T-cell (primary cell): ENCODE results near the gene TGM1. TPM values are rescaled to one million over a fixed set of nuclear protein-coding genes. Genes with fewer than 3 reads are reported as not detected.

Experiments used
- ATAC-seq, 4 experiments: fragments of 200-7000 bp in 3 of 4; fragments of 150-1000 bp in 1 of 4; cut with Tn5 transposase; replicated peaks in 1 of 4; 1 replicate in 3 of 4; 2 replicates in 1 of 4; pipeline ENCODE4 v1.10.0; 2021; ENCODE audit warnings: moderate library complexity in 3 of 4, mild to moderate bottlenecking in 2 of 4, moderate number of reproducible peaks in 1 of 4
- CTCF ChIA-PET, 2 donors: fragments of 300-600 bp; sonication (Branson Sonifier 250); formaldehyde crosslinking; loops; one replicate each; lab custom pipeline; 2022; ENCODE audit warnings: antibody characterized with exemption in 2 of 2; lab: Charles Lee
- POLR2A ChIA-PET, 2 donors: fragments of 300-600 bp; sonication (Branson Sonifier 250); formaldehyde crosslinking; loops; one replicate each; lab custom pipeline; 2022; ENCODE audit warnings: antibody characterized with exemption in 2 of 2; lab: Charles Lee
- DNase-seq, 35 experiments: peaks; one replicate each; pipeline versions ENCODE4 v3.0.0 to v3.0.0-alpha.2; 2013 to 2023
- H3K27ac ChIP-seq: one replicate; pipeline ENCODE4 v1.5.1; 2013; ENCODE audit warnings: low read length
- H3K27me3 ChIP-seq, 2 experiments: replicated peaks in 1 of 2; 1 replicate in 1 of 2; 2 replicates in 1 of 2; pipeline versions ENCODE4 v1.6.1 to v1.7.0; 2013; ENCODE audit warnings: low read length in 1 of 2, mixed read lengths in 1 of 2; ENCODE audit not compliant: control insufficient read depth in 2 of 2, insufficient read depth in 2 of 2; ENCODE audit errors: extremely low read depth in 1 of 2
- H3K36me3 ChIP-seq, 2 donors: 1 replicate in 1 of 2; 2 replicates in 1 of 2; pipeline versions ENCODE4 v1.6.1 to v1.7.0; 2013; ENCODE audit warnings: low read length in 1 of 2; ENCODE audit not compliant: control insufficient read depth in 2 of 2, insufficient read depth in 1 of 2; ENCODE audit errors: extremely low read depth in 1 of 2
- H3K4me1 ChIP-seq, 2 experiments: 1 replicate in 1 of 2; 2 replicates in 1 of 2; pipeline versions ENCODE4 v1.6.1 to v1.7.0; 2013; ENCODE audit warnings: low read length in 2 of 2, mixed read lengths in 1 of 2; ENCODE audit not compliant: insufficient read depth in 2 of 2, control insufficient read depth in 1 of 2; ENCODE audit errors: extremely low read depth in 1 of 2
- H3K4me3 ChIP-seq, 2 donors: 1 replicate in 1 of 2; 2 replicates in 1 of 2; pipeline versions ENCODE4 v1.5.1 to v1.7.0; 2013; ENCODE audit warnings: mild to moderate bottlenecking in 2 of 2, low read length in 1 of 2, moderate library complexity in 1 of 2; ENCODE audit not compliant: control insufficient read depth in 1 of 2; ENCODE audit errors: extremely low read depth in 1 of 2
- H3K9me3 ChIP-seq: 2 replicates; pipeline ENCODE4 v1.7.0; 2013
- H3K27ac Mint-ChIP-seq, 2 donors: one replicate each; pipeline ENCODE4 v1.8.0; 2020 to 2021; ENCODE audit warnings: mild to moderate bottlenecking in 2 of 2, mixed read lengths in 2 of 2
- H3K27me3 Mint-ChIP-seq, 2 donors: one replicate each; pipeline ENCODE4 v1.8.0; 2021 to 2022; ENCODE audit warnings: mixed read lengths in 2 of 2
- H3K36me3 Mint-ChIP-seq: one replicate; pipeline ENCODE4 v1.8.0; 2021; ENCODE audit warnings: mixed read lengths
- H3K4me1 Mint-ChIP-seq, 3 donors: one replicate each; pipeline ENCODE4 v1.8.0; 2020 to 2022; ENCODE audit warnings: mixed read lengths in 3 of 3, mild to moderate bottlenecking in 1 of 3
- H3K4me3 Mint-ChIP-seq, 3 donors: one replicate each; pipeline ENCODE4 v1.8.0; 2020 to 2022; ENCODE audit warnings: mild to moderate bottlenecking in 3 of 3, mixed read lengths in 3 of 3, moderate library complexity in 3 of 3
- H3K9me3 Mint-ChIP-seq, 3 donors: one replicate each; pipeline ENCODE4 v1.8.0; 2020 to 2022; ENCODE audit warnings: mixed read lengths in 3 of 3
- WGBS: methylation state at CpG from one replicate; pipeline ENCODE4 v1.1.5; 2013; ENCODE audit warnings: missing lambda C conversion rate; ENCODE audit not compliant: insufficient coverage; 5-methylcytosine and 5-hydroxymethylcytosine counted together
- total RNA-seq, 35 experiments: library from RNA in 6 of 35; stranded (reverse) in 6 of 35; fragments of 120-200 nt in 1 of 35; gene quantifications; one replicate each; pipeline versions ENCODE4 v1.2.1 to v1.2.4 and lab custom pipeline; 2013 to 2026

TGM1 gene
- total RNA-seq, 5 donors from 2014 or later (not counting 1 experiment from before 2014, with no cell fraction given): 4.9 to 13.5 (median 9.4) TPM

DNA sequence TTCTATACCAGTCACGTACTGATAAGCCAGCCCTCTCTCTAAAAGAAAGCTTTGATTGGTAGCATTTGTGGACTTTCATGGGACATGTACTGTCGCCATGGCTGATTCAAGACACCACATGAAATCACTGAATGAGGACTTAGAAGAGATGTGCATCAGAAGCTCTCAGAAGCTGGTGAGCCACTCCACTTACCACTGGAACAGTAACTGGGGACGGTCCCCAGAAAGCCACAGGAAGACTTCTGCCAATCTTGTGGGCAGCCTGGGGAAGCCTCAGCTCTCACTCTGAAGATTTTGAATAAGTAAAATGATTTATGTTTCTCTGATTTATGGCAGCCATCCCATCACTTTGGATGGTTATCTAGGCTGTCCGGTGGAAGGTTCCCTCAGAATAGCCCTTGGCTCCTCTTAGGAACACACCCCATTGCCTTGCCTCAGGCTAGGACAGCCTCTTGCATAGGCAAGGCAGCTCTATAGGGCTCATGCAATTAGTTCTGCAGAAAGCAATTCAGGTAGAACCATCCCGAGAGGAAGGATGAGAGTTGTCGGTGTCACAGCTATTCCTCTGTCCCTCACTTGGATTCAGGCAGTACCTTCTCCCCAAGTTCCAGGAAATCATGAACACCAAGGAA is 26.8 kb upstream of the TGM1 start:
- POLR2A ChIA-PET: no interaction called here
- DNase-seq: peak in 1 of 35 experiments; percentile 42
- no peaks in the 10 kb centered on the region for H3K9me3 ChIP-seq
- Mint-ChIP-seq H3K9me3 (no peaks in the 10 kb centered on the region), H3K27me3 (no peaks in the 10 kb centered on the region), H3K4me3 (no peak overlapping the region), H3K27ac (no peak overlapping the region), H3K36me3 (peaks cover 27% of the 10 kb centered on the region), H3K4me1 (peaks cover 0 to 11% (median 2%) of the 10 kb centered on the region in 3 donors)
- H3K4me1 ChIP-seq: peaks cover 0 to 13% of the 10 kb centered on the region in 2 experiments
- H3K36me3 ChIP-seq: peaks cover 10 to 35% of the 10 kb centered on the region in 2 donors
- CTCF ChIA-PET: interaction anchor here (0.6 to 1.6 kb wide), 2 partner anchors 9 to 47 kb away, joined by 3 to 8 read pairs; partner anchors contain the start of gene TINF2 (in 1 of the 2)
- WGBS: 67% methylated on average over 3 of the region's 6 CpGs
- ATAC-seq: peak; percentile 42 to 81 (median 74)
- H3K27me3 ChIP-seq: no peaks in the 10 kb centered on the region
- H3K27ac ChIP-seq: no peak overlapping the region
- H3K4me3 ChIP-seq: no peak overlapping the region

DNA sequence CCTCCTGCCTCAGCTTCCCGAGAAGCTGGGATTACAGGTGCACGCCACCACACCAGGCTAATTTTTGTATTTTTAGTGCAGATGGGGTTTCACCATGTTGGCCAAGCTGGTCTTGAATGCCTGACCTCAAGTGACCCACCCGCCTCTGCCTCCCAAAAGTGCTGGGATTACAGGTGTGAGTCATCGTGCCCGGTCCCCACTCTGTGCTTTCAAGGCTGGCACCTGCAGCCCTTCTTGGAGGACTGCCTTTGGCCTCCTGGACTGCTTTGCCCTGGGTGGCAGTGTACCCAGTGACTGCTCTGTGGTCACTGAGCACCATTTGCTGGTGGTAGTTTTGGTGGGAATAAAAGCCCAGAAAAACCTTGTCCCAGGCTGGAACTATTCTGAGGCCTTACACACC is 24.0 kb upstream of the TGM1 start:
- ATAC-seq (no peak), DNase-seq (no peak)
- ChIA-PET CTCF (no interaction called here), POLR2A (no interaction called here)
- no peak overlapping the region for H3K27ac Mint-ChIP-seq
- Histone ChIP-seq H3K27ac (no peak overlapping the region), H3K4me1 (peaks cover 0 to 13% of the 10 kb centered on the region in 2 experiments), H3K36me3 (peaks cover 6 to 27% of the 10 kb centered on the region in 2 donors), H3K27me3 (no peaks in the 10 kb centered on the region), H3K9me3 (no peaks in the 10 kb centered on the region), H3K4me3 (no peak overlapping the region)
- H3K9me3 Mint-ChIP-seq: no peaks in the 10 kb centered on the region
- H3K4me3 Mint-ChIP-seq: no peak overlapping the region
- 95% methylated on average over 4 of the region's 5 CpGs for WGBS
- H3K27me3 Mint-ChIP-seq: no peaks in the 10 kb centered on the region
- peaks cover 0 to 11% (median 2%) of the 10 kb centered on the region in 3 donors for H3K4me1 Mint-ChIP-seq
- peaks cover 18% of the 10 kb centered on the region for H3K36me3 Mint-ChIP-seq

DNA sequence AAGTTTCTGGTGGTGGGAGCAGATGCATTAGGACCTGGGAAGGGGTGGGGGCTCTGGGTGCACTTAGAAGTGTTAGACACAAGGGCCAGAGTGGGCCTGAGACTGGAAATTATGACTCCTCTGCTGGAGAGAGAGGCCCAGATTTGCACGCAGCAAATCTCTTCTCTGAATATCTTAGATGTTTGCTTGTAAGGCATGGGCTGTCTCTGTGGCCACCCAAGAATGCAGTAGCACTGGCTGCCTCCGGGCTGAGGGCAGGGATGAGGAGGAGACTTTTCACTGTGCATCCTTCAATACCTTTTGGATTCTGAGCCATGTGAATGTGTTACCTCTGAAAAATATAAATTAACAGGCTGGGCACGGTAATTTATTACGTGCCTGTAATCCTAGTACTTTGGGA is 22.4 kb upstream of the TGM1 start:
- H3K4me1 Mint-ChIP-seq: peaks cover 1 to 13% (median 2%) of the 10 kb centered on the region in 3 donors
- peaks cover 5% of the 10 kb centered on the region for H3K36me3 Mint-ChIP-seq
- WGBS: 96% methylated on average over 4 of the region's 4 CpGs
- ChIA-PET CTCF (no interaction called here), POLR2A (no interaction called here)
- no peaks in the 10 kb centered on the region for H3K27me3 ChIP-seq
- no peak overlapping the region for H3K27ac Mint-ChIP-seq
- no peak overlapping the region for H3K27ac ChIP-seq
- DNase-seq (no peak), ATAC-seq (no peak)
- peaks cover 0 to 11% of the 10 kb centered on the region in 2 donors for H3K36me3 ChIP-seq
- peaks cover 0 to 12% of the 10 kb centered on the region in 2 experiments for H3K4me1 ChIP-seq
- H3K4me3 Mint-ChIP-seq: no peak overlapping the region
- H3K27me3 Mint-ChIP-seq: no peaks in the 10 kb centered on the region
- H3K4me3 ChIP-seq: no peak overlapping the region
- no peaks in the 10 kb centered on the region for H3K9me3 Mint-ChIP-seq
- H3K9me3 ChIP-seq: no peaks in the 10 kb centered on the region

DNA sequence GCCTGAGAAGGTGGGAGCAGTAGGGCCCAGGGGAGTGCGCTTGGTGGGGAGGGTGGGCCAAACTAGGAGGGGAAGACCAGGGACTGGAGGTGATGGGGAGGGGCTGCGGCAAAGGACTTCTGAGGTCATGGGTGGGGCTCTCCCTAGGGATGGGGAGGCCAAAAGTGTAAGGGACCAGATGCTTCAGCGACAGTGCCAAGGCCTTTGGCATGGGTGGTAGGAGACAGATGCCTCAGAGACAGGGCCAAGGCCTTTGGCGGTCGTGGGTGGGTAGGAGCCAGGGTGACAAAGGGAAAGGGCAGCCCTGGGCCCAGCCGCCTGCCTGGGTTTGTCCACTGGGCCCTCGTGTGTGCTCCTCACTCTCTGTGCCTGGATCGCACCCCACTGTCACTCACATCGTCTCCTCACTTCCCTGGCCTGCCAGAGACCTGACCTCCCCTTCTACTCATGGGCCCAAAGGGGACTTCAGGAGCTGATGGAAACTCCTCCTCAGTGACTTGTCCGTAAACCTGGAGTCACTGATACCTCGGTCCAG is 21.6 kb upstream of the TGM1 start:
- no peak overlapping the region for H3K27ac ChIP-seq
- peaks cover 1 to 12% of the 10 kb centered on the region in 2 experiments for H3K4me1 ChIP-seq
- H3K9me3 ChIP-seq: no peaks in the 10 kb centered on the region
- H3K4me1 Mint-ChIP-seq: peaks cover 3 to 13% (median 9%) of the 10 kb centered on the region in 3 donors
- ATAC-seq (no peak), DNase-seq (no peak)
- no peaks in the 10 kb centered on the region for H3K9me3 Mint-ChIP-seq
- H3K27ac Mint-ChIP-seq: no peak overlapping the region
- POLR2A ChIA-PET: no interaction called here
- H3K4me3 Mint-ChIP-seq: no peak overlapping the region
- 93% methylated on average over 10 of the region's 11 CpGs for WGBS
- no peaks in the 10 kb centered on the region for H3K36me3 Mint-ChIP-seq
- CTCF ChIA-PET: no interaction called here
- no peaks in the 10 kb centered on the region for H3K27me3 Mint-ChIP-seq
- no peak overlapping the region for H3K4me3 ChIP-seq
- no peaks in the 10 kb centered on the region for H3K27me3 ChIP-seq
- H3K36me3 ChIP-seq: peaks cover 0 to 3% of the 10 kb centered on the region in 2 donors

DNA sequence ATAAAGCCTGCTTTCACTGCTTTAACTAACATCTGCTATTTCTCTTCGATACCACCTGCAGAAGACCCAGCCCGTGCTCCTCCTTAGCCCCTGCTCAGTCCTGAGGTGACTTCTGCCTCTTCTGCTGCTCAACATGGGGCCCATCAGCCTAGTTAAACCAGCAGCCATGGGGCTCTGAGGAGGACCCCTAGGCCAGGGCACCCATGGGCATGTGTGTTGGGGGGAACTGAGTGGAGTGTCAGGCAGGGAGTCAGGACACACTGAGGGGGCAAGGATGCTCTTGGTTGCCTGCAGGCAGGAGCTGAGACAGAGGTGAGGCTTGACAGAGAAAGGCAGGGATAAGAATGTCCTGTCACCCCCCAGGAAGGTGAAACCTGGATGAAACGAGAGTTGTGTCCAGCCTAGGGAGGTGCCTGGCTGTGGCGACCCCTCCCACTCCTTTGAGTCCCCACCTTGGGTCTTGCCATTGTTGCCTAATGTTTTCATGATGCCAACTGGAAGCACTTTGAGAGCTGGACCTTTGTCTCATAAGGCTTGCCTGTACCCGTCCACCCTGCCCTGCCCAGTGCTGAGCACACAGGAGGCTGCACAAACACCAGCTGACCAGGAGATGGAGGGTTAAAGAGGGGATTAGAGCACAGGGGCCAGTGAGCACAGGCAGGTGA is 21.0 kb upstream of the TGM1 start:
- Histone ChIP-seq H3K27me3 (no peaks in the 10 kb centered on the region), H3K4me1 (peaks cover 6 to 13% of the 10 kb centered on the region in 2 experiments), H3K36me3 (no peaks in the 10 kb centered on the region), H3K9me3 (no peaks in the 10 kb centered on the region), H3K27ac (no peak overlapping the region), H3K4me3 (no peak overlapping the region)
- DNase-seq: no peak
- no peaks in the 10 kb centered on the region for H3K27me3 Mint-ChIP-seq
- H3K4me3 Mint-ChIP-seq: no peak overlapping the region
- H3K4me1 Mint-ChIP-seq: peaks cover 9 to 17% (median 16%) of the 10 kb centered on the region in 3 donors
- ChIA-PET POLR2A (interaction anchor here in 1 of 2 donors (0.7 kb wide), 1 partner anchor 26 kb away, joined by 4 read pairs; no protein-coding TSS in a partner anchor), CTCF (interaction anchor here in 1 of 2 donors (0.7 to 0.9 kb wide), 2 partner anchors 12 to 17 kb away, joined by 4 to 5 read pairs; no protein-coding TSS in a partner anchor)
- H3K27ac Mint-ChIP-seq: no peak overlapping the region
- no peak for ATAC-seq
- 88% methylated on average over 4 of the region's 5 CpGs for WGBS
- no peaks in the 10 kb centered on the region for H3K36me3 Mint-ChIP-seq
- H3K9me3 Mint-ChIP-seq: no peaks in the 10 kb centered on the region

DNA sequence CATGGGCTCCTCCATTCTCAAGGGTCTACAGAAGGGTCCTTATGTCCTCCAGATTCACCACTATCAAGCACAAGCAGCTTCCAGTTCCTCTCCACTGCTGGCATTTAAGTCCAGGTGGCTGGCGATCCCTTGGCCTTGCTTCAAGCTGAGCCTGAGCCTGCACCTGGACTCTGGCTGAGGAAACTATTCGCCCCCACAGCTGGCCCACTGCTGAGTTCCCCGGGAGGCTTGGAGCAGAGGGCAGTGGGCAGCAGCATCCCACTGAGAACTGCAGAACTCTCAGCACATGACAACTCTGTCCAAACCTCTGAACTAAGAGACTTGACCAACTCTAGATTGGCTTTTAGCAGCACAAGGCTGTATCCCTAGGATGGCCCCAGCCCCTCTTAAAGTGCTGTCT is 19.8 kb upstream of the TGM1 start:
- DNase-seq: no peak
- H3K4me3 ChIP-seq: no peak overlapping the region
- 89% methylated on average over 3 of the region's 3 CpGs for WGBS
- H3K27me3 ChIP-seq: no peaks in the 10 kb centered on the region
- Mint-ChIP-seq H3K9me3 (no peaks in the 10 kb centered on the region), H3K27ac (no peak overlapping the region), H3K36me3 (no peaks in the 10 kb centered on the region), H3K4me1 (peaks cover 17 to 28% (median 27%) of the 10 kb centered on the region in 3 donors), H3K27me3 (no peaks in the 10 kb centered on the region), H3K4me3 (no peak overlapping the region)
- ATAC-seq: no peak
- H3K27ac ChIP-seq: no peak overlapping the region
- ChIA-PET POLR2A (no interaction called here), CTCF (interaction anchor here in 1 of 2 donors (0.5 to 0.6 kb wide), 2 partner anchors 40 to 150 kb away, joined by 3 read pairs; partner anchors contain the start of gene TINF2)
- H3K9me3 ChIP-seq: no peaks in the 10 kb centered on the region
- peaks cover 11 to 17% of the 10 kb centered on the region in 2 experiments for H3K4me1 ChIP-seq
- no peaks in the 10 kb centered on the region for H3K36me3 ChIP-seq
